ENCODE measurements around the gene FIP1L1. TPM values are rescaled to one million over a fixed set of nuclear protein-coding genes. Genes with fewer than 3 reads are reported as not detected.

Gene FIP1L1
- total and polyA plus RNA-seq, 10 of the 15 experiments (the other 5 are each of a cell fraction or from before 2014, with no cell fraction given) = 28.1 to 110 (median 59.4) TPM

DNA sequence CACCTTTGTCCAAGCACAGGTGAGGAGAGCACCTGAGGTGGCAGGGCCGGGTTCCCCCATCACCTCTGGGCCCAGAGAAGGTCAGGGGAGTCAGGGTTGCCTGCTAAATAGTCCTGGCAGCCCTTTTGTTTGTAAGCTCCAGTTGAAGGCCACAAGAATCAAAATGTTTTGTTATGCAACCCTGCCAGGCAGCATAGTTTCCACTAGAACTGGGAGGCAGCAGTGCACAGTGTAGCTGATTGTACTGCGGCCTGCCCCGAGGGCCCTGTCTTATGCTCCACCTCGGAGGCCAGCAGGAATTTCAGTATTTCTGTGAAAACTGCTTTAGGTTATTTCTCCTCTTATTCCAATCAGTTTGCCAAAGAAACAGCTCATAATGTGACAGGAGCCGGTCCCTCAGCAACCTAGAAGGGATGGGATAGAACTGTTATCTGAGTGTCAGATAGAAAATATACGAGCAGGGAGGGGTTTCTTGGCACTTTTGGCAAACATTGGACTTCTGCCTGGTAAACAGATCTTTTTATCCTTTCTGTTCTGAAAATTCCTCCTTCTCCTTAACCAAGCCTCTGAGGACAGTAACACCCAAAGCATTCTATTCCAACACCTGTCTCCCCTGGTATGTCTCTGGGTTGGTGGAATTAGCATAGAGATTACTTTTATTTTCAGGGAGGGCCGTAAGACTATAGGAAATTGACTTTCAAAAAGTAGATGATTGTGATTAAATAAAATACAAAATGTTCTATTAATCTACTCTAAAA, 120.2 kb downstream of the FIP1L1 start:
- WGBS (ENCODE audit: insufficient coverage, insufficient replicate concordance, low lambda C conversion rate, missing lambda C conversion rate) = 31% methylated on average over 7 of the region's 7 CpGs
- DNase-seq (ENCODE audit: low read depth, low spot score) (no peak), FAIRE-seq (no peak), ATAC-seq (no peak)
- Histone ChIP-seq H3K36me3 (ENCODE audit: control insufficient read depth in 2 of 2, insufficient read depth in 2 of 2, low read length in 1 of 2) (no peaks in the 10 kb centered on the region), H4K20me1 (ENCODE audit: control insufficient read depth, insufficient read depth) (no peaks in the 10 kb centered on the region), H2AFZ (ENCODE audit: control insufficient read depth, low read depth, low read length) (no peak overlapping the region), H3K27me3 (replicated peaks in 1 of 2; ENCODE audit: control insufficient read depth in 2 of 2, insufficient read depth in 2 of 2, low read length in 1 of 2) (no peaks in the 10 kb centered on the region), H3K79me2 (ENCODE audit: control insufficient read depth, insufficient read depth, low read length) (no peaks in the 10 kb centered on the region), H3K4me3 (no peak overlapping the region), H3K4me1 (ENCODE audit: control insufficient read depth, insufficient read depth, low read length) (no peaks in the 10 kb centered on the region), H3K9me3 (replicated peaks; ENCODE audit: control insufficient read depth, insufficient read depth, low read length) (no peaks in the 10 kb centered on the region), H3K27ac (ENCODE audit: control insufficient read depth, insufficient read depth) (no peak overlapping the region), H3K9ac (ENCODE audit: control insufficient read depth, insufficient read depth, low read length) (no peak overlapping the region), H3K4me2 (ENCODE audit: control insufficient read depth, insufficient read depth) (no peak overlapping the region)
- RAD21 ChIA-PET (ENCODE audit: unreplicated experiment) = interaction anchor here (1.1 kb wide), 1 partner anchor 307 kb away, joined by 3 read pairs; no protein-coding TSS in a partner anchor
- CTCF ChIA-PET = interaction anchor here (1.0 kb wide), 1 partner anchor 104 kb away, joined by 3 read pairs; no protein-coding TSS in a partner anchor
- BruUV-seq (replicated peaks) = no TSS peak
- intact Hi-C loops (cut with micrococcal nuclease; ENCODE audit: unreplicated experiment) (loop anchor here (10.0 kb wide), 1 partner anchor 97 kb away; the partner anchor contains the start of gene LNX1), in situ Hi-C loops (cut with MboI) (no loop called here)
- SMC1A ChIA-PET (ENCODE audit: uncharacterized antibody, unreplicated experiment) = interaction anchor here (2.1 kb wide), 1 partner anchor 8 kb away, joined by 7 read pairs; no protein-coding TSS in a partner anchor
- POLR2A ChIA-PET = no interaction called here
- no peak for TF ChIP-seq HDGF (IDR thresholded peaks at IDR 0.05)
- no peak for TF ChIP-seq NR2F1 (conservative IDR thresholded peaks at IDR 0.05)
- TF ChIP-seq WRNIP1 (IDR thresholded peaks at IDR 0.05; ENCODE audit: borderline replicate concordance, low read depth, low read length) = no peak
- TF ChIP-seq RELA (IDR thresholded peaks at IDR 0.05; ENCODE audit: borderline replicate concordance, partially characterized antibody) = no peak
- TF ChIP-seq HCFC1 (IDR thresholded peaks at IDR 0.05; ENCODE audit: low read length) = no peak
- TF ChIP-seq, protein P1, sequence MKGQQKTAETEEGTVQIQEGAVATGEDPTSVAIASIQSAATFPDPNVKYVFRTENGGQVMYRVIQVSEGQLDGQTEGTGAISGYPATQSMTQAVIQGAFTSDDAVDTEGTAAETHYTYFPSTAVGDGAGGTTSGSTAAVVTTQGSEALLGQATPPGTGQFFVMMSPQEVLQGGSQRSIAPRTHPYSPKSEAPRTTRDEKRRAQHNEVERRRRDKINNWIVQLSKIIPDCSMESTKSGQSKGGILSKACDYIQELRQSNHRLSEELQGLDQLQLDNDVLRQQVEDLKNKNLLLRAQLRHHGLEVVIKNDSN (IDR thresholded peaks at IDR 0.05; ENCODE audit: borderline replicate concordance, extremely low read length, insufficient read depth, low read depth, low read length) = no peak
- TF ChIP-seq PBX3 (IDR thresholded peaks at IDR 0.05; ENCODE audit: insufficient replicate concordance, low read depth, low read length) = no peak
- TF ChIP-seq KDM1A (IDR thresholded peaks at IDR 0.05; ENCODE audit: borderline replicate concordance) = no peak
- TF ChIP-seq, protein P2, sequence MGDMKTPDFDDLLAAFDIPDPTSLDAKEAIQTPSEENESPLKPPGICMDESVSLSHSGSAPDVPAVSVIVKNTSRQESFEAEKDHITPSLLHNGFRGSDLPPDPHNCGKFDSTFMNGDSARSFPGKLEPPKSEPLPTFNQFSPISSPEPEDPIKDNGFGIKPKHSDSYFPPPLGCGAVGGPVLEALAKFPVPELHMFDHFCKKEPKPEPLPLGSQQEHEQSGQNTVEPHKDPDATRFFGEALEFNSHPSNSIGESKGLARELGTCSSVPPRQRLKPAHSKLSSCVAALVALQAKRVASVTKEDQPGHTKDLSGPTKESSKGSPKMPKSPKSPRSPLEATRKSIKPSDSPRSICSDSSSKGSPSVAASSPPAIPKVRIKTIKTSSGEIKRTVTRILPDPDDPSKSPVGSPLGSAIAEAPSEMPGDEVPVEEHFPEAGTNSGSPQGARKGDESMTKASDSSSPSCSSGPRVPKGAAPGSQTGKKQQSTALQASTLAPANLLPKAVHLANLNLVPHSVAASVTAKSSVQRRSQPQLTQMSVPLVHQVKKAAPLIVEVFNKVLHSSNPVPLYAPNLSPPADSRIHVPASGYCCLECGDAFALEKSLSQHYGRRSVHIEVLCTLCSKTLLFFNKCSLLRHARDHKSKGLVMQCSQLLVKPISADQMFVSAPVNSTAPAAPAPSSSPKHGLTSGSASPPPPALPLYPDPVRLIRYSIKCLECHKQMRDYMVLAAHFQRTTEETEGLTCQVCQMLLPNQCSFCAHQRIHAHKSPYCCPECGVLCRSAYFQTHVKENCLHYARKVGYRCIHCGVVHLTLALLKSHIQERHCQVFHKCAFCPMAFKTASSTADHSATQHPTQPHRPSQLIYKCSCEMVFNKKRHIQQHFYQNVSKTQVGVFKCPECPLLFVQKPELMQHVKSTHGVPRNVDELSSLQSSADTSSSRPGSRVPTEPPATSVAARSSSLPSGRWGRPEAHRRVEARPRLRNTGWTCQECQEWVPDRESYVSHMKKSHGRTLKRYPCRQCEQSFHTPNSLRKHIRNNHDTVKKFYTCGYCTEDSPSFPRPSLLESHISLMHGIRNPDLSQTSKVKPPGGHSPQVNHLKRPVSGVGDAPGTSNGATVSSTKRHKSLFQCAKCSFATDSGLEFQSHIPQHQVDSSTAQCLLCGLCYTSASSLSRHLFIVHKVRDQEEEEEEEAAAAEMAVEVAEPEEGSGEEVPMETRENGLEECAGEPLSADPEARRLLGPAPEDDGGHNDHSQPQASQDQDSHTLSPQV (IDR thresholded peaks at IDR 0.05) = no peak
- TF ChIP-seq SMC3 (IDR thresholded peaks at IDR 0.05; ENCODE audit: borderline replicate concordance, low read length) = no peak
- TF ChIP-seq NKRF (conservative IDR thresholded peaks at IDR 0.05) = no peak
- no peak for TF ChIP-seq BCL11A (IDR thresholded peaks at IDR 0.05; ENCODE audit: low read depth, low read length)
- TF ChIP-seq CBX5 (IDR thresholded peaks at IDR 0.05; ENCODE audit: low read depth) = no peak
- no peak for TF ChIP-seq EZH2 (IDR thresholded peaks at IDR 0.05; ENCODE audit: borderline replicate concordance, control insufficient read depth, low read depth, low read length)
- no peak for TF ChIP-seq CREB1 (IDR thresholded peaks at IDR 0.05; ENCODE audit: low read depth)

Data from GM12878 (cell line).